Measurements from ENCODE around the gene RNF220. TPM values are rescaled to one million over a fixed set of nuclear protein-coding genes. Genes with fewer than 3 reads are reported as not detected.

The RNF220 gene
- total and polyA plus RNA-seq, 9 of the 15 experiments (the other 6 are each of a cell fraction or from before 2014, with no cell fraction given), result 5.1 to 117 (median 66.9) TPM

DNA sequence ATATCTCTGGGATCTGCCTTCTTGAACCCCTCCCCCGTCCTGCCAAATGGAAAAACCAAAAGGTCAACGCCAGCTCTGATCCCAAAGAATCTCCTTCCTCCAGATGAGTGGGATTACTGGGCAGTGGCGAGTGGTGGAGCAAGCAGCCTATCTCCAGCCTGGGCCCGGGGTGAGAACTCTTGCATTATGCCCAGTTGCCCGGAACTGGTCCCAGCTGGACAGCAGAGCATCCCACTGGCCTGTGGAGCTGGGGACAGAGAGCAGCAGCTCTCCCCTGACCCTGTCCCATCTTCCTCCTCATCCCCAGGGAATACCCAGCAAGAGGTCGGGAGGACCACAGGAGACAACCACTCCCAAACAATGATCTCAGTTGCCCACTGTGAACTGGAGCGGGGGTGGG is 138.7 kb downstream of the RNF220 start (continued):
- TF ChIP-seq, protein P1, sequence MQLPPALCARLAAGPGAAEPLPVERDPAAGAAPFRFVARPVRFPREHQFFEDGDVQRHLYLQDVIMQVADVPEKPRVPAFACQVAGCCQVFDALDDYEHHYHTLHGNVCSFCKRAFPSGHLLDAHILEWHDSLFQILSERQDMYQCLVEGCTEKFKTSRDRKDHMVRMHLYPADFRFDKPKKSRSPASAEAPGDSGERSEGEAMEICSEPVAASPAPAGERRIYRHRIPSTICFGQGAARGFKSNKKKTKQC (CRISPR knock-in tag; IDR thresholded peaks at IDR 0.05), result no peak
- TF ChIP-seq KLF16 (IDR thresholded peaks at IDR 0.05) (no peak), ZNF695 (CRISPR knock-in tag; IDR thresholded peaks at IDR 0.05) (no peak), ETV6 (IDR thresholded peaks at IDR 0.05; ENCODE audit: borderline replicate concordance in 1 of 2, low read depth in 2 of 2, low read length in 1 of 2) (no peak), ETV6 (CRISPR knock-in tag; IDR thresholded peaks at IDR 0.05; ENCODE audit: borderline replicate concordance) (no peak), EGR1 (conservative IDR thresholded peaks at IDR 0.05) (no peak), PPARD (CRISPR knock-in tag; IDR thresholded peaks at IDR 0.05) (no peak), HINFP (tag; conservative IDR thresholded peaks at IDR 0.05; ENCODE audit: low read depth) (no peak), LEF1 (IDR thresholded peaks at IDR 0.05) (no peak)
- TF ChIP-seq, protein P2, sequence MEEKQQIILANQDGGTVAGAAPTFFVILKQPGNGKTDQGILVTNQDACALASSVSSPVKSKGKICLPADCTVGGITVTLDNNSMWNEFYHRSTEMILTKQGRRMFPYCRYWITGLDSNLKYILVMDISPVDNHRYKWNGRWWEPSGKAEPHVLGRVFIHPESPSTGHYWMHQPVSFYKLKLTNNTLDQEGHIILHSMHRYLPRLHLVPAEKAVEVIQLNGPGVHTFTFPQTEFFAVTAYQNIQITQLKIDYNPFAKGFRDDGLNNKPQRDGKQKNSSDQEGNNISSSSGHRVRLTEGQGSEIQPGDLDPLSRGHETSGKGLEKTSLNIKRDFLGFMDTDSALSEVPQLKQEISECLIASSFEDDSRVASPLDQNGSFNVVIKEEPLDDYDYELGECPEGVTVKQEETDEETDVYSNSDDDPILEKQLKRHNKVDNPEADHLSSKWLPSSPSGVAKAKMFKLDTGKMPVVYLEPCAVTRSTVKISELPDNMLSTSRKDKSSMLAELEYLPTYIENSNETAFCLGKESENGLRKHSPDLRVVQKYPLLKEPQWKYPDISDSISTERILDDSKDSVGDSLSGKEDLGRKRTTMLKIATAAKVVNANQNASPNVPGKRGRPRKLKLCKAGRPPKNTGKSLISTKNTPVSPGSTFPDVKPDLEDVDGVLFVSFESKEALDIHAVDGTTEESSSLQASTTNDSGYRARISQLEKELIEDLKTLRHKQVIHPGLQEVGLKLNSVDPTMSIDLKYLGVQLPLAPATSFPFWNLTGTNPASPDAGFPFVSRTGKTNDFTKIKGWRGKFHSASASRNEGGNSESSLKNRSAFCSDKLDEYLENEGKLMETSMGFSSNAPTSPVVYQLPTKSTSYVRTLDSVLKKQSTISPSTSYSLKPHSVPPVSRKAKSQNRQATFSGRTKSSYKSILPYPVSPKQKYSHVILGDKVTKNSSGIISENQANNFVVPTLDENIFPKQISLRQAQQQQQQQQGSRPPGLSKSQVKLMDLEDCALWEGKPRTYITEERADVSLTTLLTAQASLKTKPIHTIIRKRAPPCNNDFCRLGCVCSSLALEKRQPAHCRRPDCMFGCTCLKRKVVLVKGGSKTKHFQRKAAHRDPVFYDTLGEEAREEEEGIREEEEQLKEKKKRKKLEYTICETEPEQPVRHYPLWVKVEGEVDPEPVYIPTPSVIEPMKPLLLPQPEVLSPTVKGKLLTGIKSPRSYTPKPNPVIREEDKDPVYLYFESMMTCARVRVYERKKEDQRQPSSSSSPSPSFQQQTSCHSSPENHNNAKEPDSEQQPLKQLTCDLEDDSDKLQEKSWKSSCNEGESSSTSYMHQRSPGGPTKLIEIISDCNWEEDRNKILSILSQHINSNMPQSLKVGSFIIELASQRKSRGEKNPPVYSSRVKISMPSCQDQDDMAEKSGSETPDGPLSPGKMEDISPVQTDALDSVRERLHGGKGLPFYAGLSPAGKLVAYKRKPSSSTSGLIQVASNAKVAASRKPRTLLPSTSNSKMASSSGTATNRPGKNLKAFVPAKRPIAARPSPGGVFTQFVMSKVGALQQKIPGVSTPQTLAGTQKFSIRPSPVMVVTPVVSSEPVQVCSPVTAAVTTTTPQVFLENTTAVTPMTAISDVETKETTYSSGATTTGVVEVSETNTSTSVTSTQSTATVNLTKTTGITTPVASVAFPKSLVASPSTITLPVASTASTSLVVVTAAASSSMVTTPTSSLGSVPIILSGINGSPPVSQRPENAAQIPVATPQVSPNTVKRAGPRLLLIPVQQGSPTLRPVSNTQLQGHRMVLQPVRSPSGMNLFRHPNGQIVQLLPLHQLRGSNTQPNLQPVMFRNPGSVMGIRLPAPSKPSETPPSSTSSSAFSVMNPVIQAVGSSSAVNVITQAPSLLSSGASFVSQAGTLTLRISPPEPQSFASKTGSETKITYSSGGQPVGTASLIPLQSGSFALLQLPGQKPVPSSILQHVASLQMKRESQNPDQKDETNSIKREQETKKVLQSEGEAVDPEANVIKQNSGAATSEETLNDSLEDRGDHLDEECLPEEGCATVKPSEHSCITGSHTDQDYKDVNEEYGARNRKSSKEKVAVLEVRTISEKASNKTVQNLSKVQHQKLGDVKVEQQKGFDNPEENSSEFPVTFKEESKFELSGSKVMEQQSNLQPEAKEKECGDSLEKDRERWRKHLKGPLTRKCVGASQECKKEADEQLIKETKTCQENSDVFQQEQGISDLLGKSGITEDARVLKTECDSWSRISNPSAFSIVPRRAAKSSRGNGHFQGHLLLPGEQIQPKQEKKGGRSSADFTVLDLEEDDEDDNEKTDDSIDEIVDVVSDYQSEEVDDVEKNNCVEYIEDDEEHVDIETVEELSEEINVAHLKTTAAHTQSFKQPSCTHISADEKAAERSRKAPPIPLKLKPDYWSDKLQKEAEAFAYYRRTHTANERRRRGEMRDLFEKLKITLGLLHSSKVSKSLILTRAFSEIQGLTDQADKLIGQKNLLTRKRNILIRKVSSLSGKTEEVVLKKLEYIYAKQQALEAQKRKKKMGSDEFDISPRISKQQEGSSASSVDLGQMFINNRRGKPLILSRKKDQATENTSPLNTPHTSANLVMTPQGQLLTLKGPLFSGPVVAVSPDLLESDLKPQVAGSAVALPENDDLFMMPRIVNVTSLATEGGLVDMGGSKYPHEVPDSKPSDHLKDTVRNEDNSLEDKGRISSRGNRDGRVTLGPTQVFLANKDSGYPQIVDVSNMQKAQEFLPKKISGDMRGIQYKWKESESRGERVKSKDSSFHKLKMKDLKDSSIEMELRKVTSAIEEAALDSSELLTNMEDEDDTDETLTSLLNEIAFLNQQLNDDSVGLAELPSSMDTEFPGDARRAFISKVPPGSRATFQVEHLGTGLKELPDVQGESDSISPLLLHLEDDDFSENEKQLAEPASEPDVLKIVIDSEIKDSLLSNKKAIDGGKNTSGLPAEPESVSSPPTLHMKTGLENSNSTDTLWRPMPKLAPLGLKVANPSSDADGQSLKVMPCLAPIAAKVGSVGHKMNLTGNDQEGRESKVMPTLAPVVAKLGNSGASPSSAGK (IDR thresholded peaks at IDR 0.05), result no peak

Measured in K562 (cell line).